B cell (primary cell): Measurements from ENCODE around the gene MORN1. TPM values are rescaled to one million over a fixed set of nuclear protein-coding genes. Genes with fewer than 3 reads are reported as not detected.
A peak's percentile ranks its signal among the peaks of the same experiment; 100 is the strongest.

Source experiments
- ATAC-seq: fragments of 200-7000 bp; cut with Tn5 transposase; one replicate; pipeline ENCODE4 v1.10.0; 2021; ENCODE audit warnings: low read depth, mild to moderate bottlenecking, moderate number of reproducible peaks, moderate library complexity
- CTCF ChIA-PET: fragments of 350-600 bp; sonication (Branson Sonifier 250); formaldehyde crosslinking; loops from one replicate; lab custom pipeline; 2021; ENCODE audit warnings: antibody characterized with exemption, inconsistent platforms; lab: Charles Lee
- POLR2A ChIA-PET: fragments of 350-600 bp; sonication (Branson Sonifier 250); formaldehyde crosslinking; loops from one replicate; lab custom pipeline; 2021; ENCODE audit warnings: antibody characterized with exemption; lab: Charles Lee
- DNase-seq: peaks from one replicate; pipeline ENCODE4 v3.0.0; 2013
- H2AFZ ChIP-seq: 2 replicates; pipeline ENCODE4 v1.6.1; 2012; ENCODE audit warnings: mild to moderate bottlenecking, low read depth, low read length; ENCODE audit not compliant: insufficient read depth, poor library complexity, severe bottlenecking
- H3K27ac ChIP-seq, 2 donors: 1 replicate in 1 of 2; 2 replicates in 1 of 2; pipeline ENCODE4 v1.5.1; 2012 to 2013; ENCODE audit warnings: low read length in 2 of 2, mild to moderate bottlenecking in 2 of 2, moderate library complexity in 1 of 2
- H3K27me3 ChIP-seq, 4 experiments: fragments of 200-600 bp in 1 of 4; sonication (generic) in 1 of 4; replicated peaks in 1 of 4; 1 replicate in 2 of 4; 2 replicates in 2 of 4; pipeline versions ENCODE4 v1.6.1 to v1.7.0; 2013 to 2016; ENCODE audit warnings: low read length in 3 of 4, mild to moderate bottlenecking in 2 of 4, mixed read lengths in 1 of 4, moderate library complexity in 1 of 4; ENCODE audit not compliant: insufficient read depth in 4 of 4, control insufficient read depth in 3 of 4; ENCODE audit errors: control extremely low read depth in 1 of 4
- H3K36me3 ChIP-seq, 2 experiments: replicated peaks in 1 of 2; 1 replicate in 1 of 2; 2 replicates in 1 of 2; pipeline versions ENCODE4 v1.6.1 to v1.7.1; 2013; ENCODE audit warnings: low read length in 1 of 2; ENCODE audit not compliant: insufficient read depth in 2 of 2, control insufficient read depth in 1 of 2; ENCODE audit errors: control extremely low read depth in 1 of 2, extremely low read depth in 1 of 2
- H3K4me1 ChIP-seq, 2 donors: fragments of 200-600 bp in 1 of 2; sonication (generic) in 1 of 2; 1 replicate in 1 of 2; 2 replicates in 1 of 2; pipeline versions ENCODE4 v1.5.1 to v1.6.1; 2013 to 2017; ENCODE audit warnings: low read length in 2 of 2; ENCODE audit not compliant: control insufficient read depth in 2 of 2, insufficient read depth in 2 of 2
- H3K4me2 ChIP-seq: replicated peaks from 2 replicates; pipeline ENCODE3; 2012; ENCODE audit warnings: mild to moderate bottlenecking, low read depth, low read length; ENCODE audit not compliant: poor library complexity, severe bottlenecking
- H3K4me3 ChIP-seq, 5 experiments: fragments of 200-600 bp in 1 of 5; sonication (generic) in 1 of 5; 1 replicate in 3 of 5; 2 replicates in 2 of 5; pipeline versions ENCODE4 v1.5.1 to v1.7.0; 2011 to 2016; ENCODE audit warnings: low read length in 4 of 5, mild to moderate bottlenecking in 4 of 5, low read depth in 2 of 5, control low read depth in 1 of 5, moderate library complexity in 1 of 5; ENCODE audit not compliant: insufficient read depth in 1 of 5; ENCODE audit errors: control extremely low read depth in 1 of 5, extremely low read depth in 1 of 5
- H3K79me2 ChIP-seq: fragments of 200-600 bp; sonication (generic); one replicate; pipeline ENCODE4 v1.6.0; 2016; ENCODE audit warnings: low read length; ENCODE audit not compliant: control insufficient read depth, insufficient read depth
- H3K9ac ChIP-seq: fragments of 200-600 bp; sonication (generic); 2 replicates; pipeline ENCODE4 v1.6.1; 2017; ENCODE audit warnings: mild to moderate bottlenecking, low read length, moderate library complexity
- H3K9me3 ChIP-seq, 3 donors: one replicate each; pipeline versions ENCODE4 v1.6.1 to v1.7.1; 2013; ENCODE audit warnings: low read length in 2 of 3; ENCODE audit not compliant: control insufficient read depth in 2 of 3, insufficient read depth in 1 of 3; ENCODE audit errors: control extremely low read depth in 1 of 3
- H4K20me1 ChIP-seq: 2 replicates; pipeline ENCODE4 v1.6.0; 2012; ENCODE audit warnings: mild to moderate bottlenecking, low read length; ENCODE audit not compliant: insufficient read depth, control insufficient read depth, poor library complexity, severe bottlenecking
- H3K27ac Mint-ChIP-seq: one replicate; pipeline ENCODE4 v1.8.0; 2021; ENCODE audit warnings: mixed read lengths
- H3K27me3 Mint-ChIP-seq: one replicate; pipeline ENCODE4 v1.8.0; 2021; ENCODE audit warnings: mixed read lengths
- H3K4me1 Mint-ChIP-seq: one replicate; pipeline ENCODE4 v1.8.0; 2021; ENCODE audit warnings: mixed read lengths
- H3K4me3 Mint-ChIP-seq: one replicate; pipeline ENCODE4 v1.8.0; 2021; ENCODE audit warnings: mixed read lengths
- H3K9me3 Mint-ChIP-seq: one replicate; pipeline ENCODE4 v1.8.0; 2022; ENCODE audit warnings: mixed read lengths; ENCODE audit not compliant: insufficient read depth
- CTCF ChIP-seq: fragments of 200-600 bp; IDR thresholded peaks from one replicate; pipeline ENCODE4 v1.8.0; 2022; ENCODE audit warnings: antibody characterized with exemption, mild to moderate bottlenecking
- EZH2 ChIP-seq: IDR thresholded peaks from 2 replicates; pipeline ENCODE4 v1.6.1; 2012; ENCODE audit warnings: borderline replicate concordance, low read depth, mild to moderate bottlenecking, moderate library complexity, low read length; ENCODE audit not compliant: insufficient read depth, poor library complexity, severe bottlenecking
- WGBS: methylation state at CpG from one replicate; pipeline ENCODE4 v1.1.5; 2013; ENCODE audit warnings: missing lambda C conversion rate; ENCODE audit not compliant: insufficient coverage; 5-methylcytosine and 5-hydroxymethylcytosine counted together
- intact Hi-C: fragments of 100-400 bp; cut with micrococcal nuclease; formaldehyde crosslinking; loops from one replicate; pipeline ENCODE4 v1.10.0; 2022
- polyA plus RNA-seq: library from polyadenylated mRNA; depleted of rRNA; stranded (reverse); fragments of >200 nt; gene quantifications from 2 replicates; pipeline ENCODE4 v1.2.3, GENCODE V29; 2012
- total RNA-seq, 2 donors: library from RNA; stranded (reverse); fragments of 120-200 nt in 1 of 2; gene quantifications; 1 replicate in 1 of 2; 2 replicates in 1 of 2; pipeline versions ENCODE4 v1.2.3 to v1.2.4, GENCODE V29; 2013 to 2022

MORN1 gene
- total and polyA plus RNA-seq, 2 donors (not counting 1 experiment from before 2014, with no cell fraction given) = 10.2 to 32.6 TPM

- no peaks in the 10 kb centered on the region for H3K27me3 ChIP-seq
- H3K36me3 ChIP-seq = no peaks in the 10 kb centered on the region
- H3K4me3 ChIP-seq = peak overlapping the region in 4 of 5 experiments; percentile 41 to 57 (median 48)
- H2AFZ ChIP-seq = peak overlapping the region; percentile 52
- ChIA-PET POLR2A (interaction anchor here (0.6 to 1.6 kb wide), 5 partner anchors 131 to 1213 kb away, joined by 3 to 7 read pairs (median 4); partner anchors contain the start of gene TNFRSF14), CTCF (interaction anchor here (0.7 to 5.4 kb wide), 12 partner anchors 80 to 510 kb away, joined by 3 to 53 read pairs (median 4); partner anchors contain the start of genes FAAP20, HES5, PANK4 and TNFRSF14)
- TF ChIP-seq EZH2 = no peak
- TF ChIP-seq CTCF = no peak
- no peaks in the 10 kb centered on the region for H3K9me3 ChIP-seq
- no peak for ATAC-seq
- H4K20me1 ChIP-seq = no peaks in the 10 kb centered on the region
- peak overlapping the region; percentile 87 for H3K4me3 Mint-ChIP-seq
- peaks cover 8% of the 10 kb centered on the region for H3K79me2 ChIP-seq
- no peak for DNase-seq
- H3K4me2 ChIP-seq = peak overlapping the region; percentile 98
- H3K4me1 Mint-ChIP-seq = peaks cover 36% of the 10 kb centered on the region
- H3K9me3 Mint-ChIP-seq = no peaks in the 10 kb centered on the region
- 14% methylated on average over 12 of the region's 12 CpGs for WGBS
- intact Hi-C loops = loop anchor here (10.0 kb wide), 1 partner anchor 1208 kb away; the partner anchor contains the start of gene TPRG1L
- H3K4me1 ChIP-seq = peaks cover 45 to 50% of the 10 kb centered on the region in 2 donors
- no peaks in the 10 kb centered on the region for H3K27me3 Mint-ChIP-seq
- peak overlapping the region; percentile 36 to 45 for H3K27ac ChIP-seq
- peak overlapping the region; percentile 49 for H3K9ac ChIP-seq
- H3K27ac Mint-ChIP-seq = peak overlapping the region; percentile 92
Observed at GRCh38 chr1:2416403-2416802, 25.0 kb upstream of the MORN1 start.

- H3K4me1 Mint-ChIP-seq = peaks cover 38% of the 10 kb centered on the region
- Histone ChIP-seq H4K20me1 (no peaks in the 10 kb centered on the region), H3K27ac (peak overlapping the region; percentile 36 to 45), H3K4me2 (peak overlapping the region; percentile 98), H3K9me3 (no peaks in the 10 kb centered on the region), H3K4me3 (peak overlapping the region in 4 of 5 experiments; percentile 41 to 57 (median 48)), H3K27me3 (no peaks in the 10 kb centered on the region), H3K79me2 (peaks cover 12% of the 10 kb centered on the region), H3K4me1 (peaks cover 45 to 51% of the 10 kb centered on the region in 2 donors), H3K9ac (peak overlapping the region; percentile 49), H3K36me3 (no peaks in the 10 kb centered on the region), H2AFZ (peak overlapping the region; percentile 52)
- intact Hi-C loops = loop anchor here (10.0 kb wide), 1 partner anchor 1209 kb away; the partner anchor contains the start of gene TPRG1L
- ChIA-PET POLR2A (interaction anchor here (0.6 to 1.3 kb wide), 6 partner anchors 130 to 1214 kb away, joined by 3 to 7 read pairs (median 3); partner anchors contain the start of gene TNFRSF14), CTCF (interaction anchor here (0.7 to 5.4 kb wide), 13 partner anchors 80 to 510 kb away, joined by 3 to 53 read pairs (median 4); partner anchors contain the start of genes FAAP20, HES5, PANK4 and TNFRSF14)
- no peaks in the 10 kb centered on the region for H3K27me3 Mint-ChIP-seq
- WGBS = 4% methylated on average over 7 of the region's 19 CpGs
- peak overlapping the region; percentile 87 for H3K4me3 Mint-ChIP-seq
- peak overlapping the region; percentile 92 for H3K27ac Mint-ChIP-seq
- no peak for TF ChIP-seq EZH2
- no peak for TF ChIP-seq CTCF
- ATAC-seq (no peak), DNase-seq (peak; percentile 57)
- no peaks in the 10 kb centered on the region for H3K9me3 Mint-ChIP-seq
Observed at GRCh38 chr1:2415801-2416208, 24.5 kb upstream of the MORN1 start.
